ENCODE results near the gene NUP210L. TPM values are rescaled to one million over a fixed set of nuclear protein-coding genes. Genes with fewer than 3 reads are reported as not detected.
A peak's percentile ranks its signal among the peaks of the same experiment; 100 is the strongest.

The NUP210L gene
- total and polyA plus RNA-seq, 9 of the 15 experiments (the other 6 are each of a cell fraction or from before 2014, with no cell fraction given) = 0.01 to 0.04 TPM; not detected in 7

DNA sequence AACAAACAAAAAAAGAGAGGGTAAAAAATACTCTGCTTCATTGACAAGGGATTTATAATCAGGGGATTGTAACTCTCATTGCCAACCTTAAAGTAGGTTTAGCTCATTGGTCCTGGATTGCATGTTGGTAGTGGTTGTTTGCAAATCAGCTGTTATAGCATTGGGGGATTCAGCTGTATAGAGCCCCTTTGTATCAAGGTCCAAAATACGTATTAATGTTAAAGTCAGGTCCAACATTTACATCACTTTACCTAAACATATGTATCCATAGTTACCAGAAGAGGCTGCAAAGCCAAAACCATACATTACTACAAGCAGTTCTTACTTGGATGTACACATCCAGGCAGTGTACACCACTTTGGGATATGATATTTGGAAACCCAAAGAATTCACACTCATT lies 134.9 kb downstream of the NUP210L start:
- DNase-seq (ENCODE audit: extremely low read depth in 1 of 4, low spot score in 3 of 4) (no peak), ATAC-seq (no peak), FAIRE-seq (no peak)
- Histone ChIP-seq H3K27me3 (ENCODE audit: control insufficient read depth in 2 of 2, insufficient read depth in 2 of 2, low read length in 2 of 2) (peaks cover 0 to 2% of the 10 kb centered on the region in 2 experiments; a peak in 1 of 5 replicates), H3K4me1 (replicated peaks in 1 of 2; ENCODE audit: control insufficient read depth in 2 of 2, insufficient read depth in 2 of 2, low read length in 2 of 2) (peaks cover 0 to 5% of the 10 kb centered on the region in 2 experiments; a peak in 2 of 5 replicates), H3K9me3 (replicated peaks; ENCODE audit: control insufficient read depth, insufficient read depth, low read depth, low read length) (no peaks in the 10 kb centered on the region), H4K20me1 (replicated peaks; ENCODE audit: control insufficient read depth, insufficient read depth, low read length) (no peaks in the 10 kb centered on the region), H3K9me1 (ENCODE audit: control insufficient read depth, insufficient read depth, low read length) (no peaks in the 10 kb centered on the region), H3K9ac (ENCODE audit: insufficient read depth in 1 of 2, low read depth in 2 of 2, low read length in 2 of 2) (no peak overlapping the region), H3K4me2 (ENCODE audit: insufficient read depth, low read length) (no peak overlapping the region), H2AFZ (ENCODE audit: low read depth, low read length) (no peak overlapping the region), H3K4me3 (no peak overlapping the region), H3K36me3 (ENCODE audit: control insufficient read depth, insufficient read depth, low read length) (no peaks in the 10 kb centered on the region), H3K79me2 (ENCODE audit: control insufficient read depth, insufficient read depth, low read length) (no peaks in the 10 kb centered on the region), H3K27ac (ENCODE audit: extremely low read depth, low read depth, low read length) (no peak overlapping the region)
- no TSS peak for BruUV-seq (replicated peaks)
- POLR2A ChIA-PET = interaction anchor here (1.4 kb wide), 1 partner anchor 29 kb away, joined by 8 read pairs; the partner anchor contains the start of gene RPS27
- intact Hi-C loops (cut with micrococcal nuclease) = no loop called here
- in situ Hi-C loops (cut with MboI) = no loop called here
- 0% methylated on average over 1 of the region's 1 CpG for WGBS (ENCODE audit: insufficient coverage, low coverage, missing lambda C conversion rate)
- TF ChIP-seq, protein P1, sequence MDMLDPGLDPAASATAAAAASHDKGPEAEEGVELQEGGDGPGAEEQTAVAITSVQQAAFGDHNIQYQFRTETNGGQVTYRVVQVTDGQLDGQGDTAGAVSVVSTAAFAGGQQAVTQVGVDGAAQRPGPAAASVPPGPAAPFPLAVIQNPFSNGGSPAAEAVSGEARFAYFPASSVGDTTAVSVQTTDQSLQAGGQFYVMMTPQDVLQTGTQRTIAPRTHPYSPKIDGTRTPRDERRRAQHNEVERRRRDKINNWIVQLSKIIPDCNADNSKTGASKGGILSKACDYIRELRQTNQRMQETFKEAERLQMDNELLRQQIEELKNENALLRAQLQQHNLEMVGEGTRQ (CRISPR knock-in tag; IDR thresholded peaks at IDR 0.05) = no peak
- TF ChIP-seq SREBF2 (CRISPR knock-in tag; IDR thresholded peaks at IDR 0.05) (no peak), RFX1 (IDR thresholded peaks at IDR 0.05) (peak; percentile 18; the same call in 1 of the 2 replicates), BCL6 (CRISPR knock-in tag; IDR thresholded peaks at IDR 0.05) (no peak), MYNN (IDR thresholded peaks at IDR 0.05) (no peak), MYNN (CRISPR knock-in tag; IDR thresholded peaks at IDR 0.05) (no peak)
- CTCF ChIA-PET (ENCODE audit: low intra/inter-chr PET ratio) = no interaction called here

DNA sequence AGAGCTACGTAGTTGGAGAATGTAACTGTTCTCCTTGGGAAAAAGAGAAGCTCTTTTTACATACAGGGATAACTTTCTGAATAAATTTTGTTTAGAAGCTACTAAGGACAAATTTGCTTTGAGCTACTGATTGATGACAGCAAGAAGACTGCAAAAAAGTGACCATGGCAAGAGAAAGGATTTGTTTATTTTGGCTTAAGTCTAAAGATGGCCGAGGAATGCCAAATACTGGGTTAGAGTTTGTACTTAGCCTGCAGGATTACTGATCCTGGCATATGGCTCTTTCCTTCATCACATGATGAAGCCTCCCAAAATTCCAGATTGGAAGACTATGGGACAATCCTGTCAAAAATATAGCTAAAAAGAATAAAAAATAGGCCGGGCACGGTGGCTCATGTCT lies 135.6 kb downstream of the NUP210L start:
- H3K9me3 ChIP-seq (replicated peaks; ENCODE audit: control insufficient read depth, insufficient read depth, low read depth, low read length) = no peaks in the 10 kb centered on the region
- in situ Hi-C loops (cut with MboI) = no loop called here
- intact Hi-C loops (cut with micrococcal nuclease) = no loop called here

More for the DNA sequence above, 135.6 kb downstream of the NUP210L start:
- ChIA-PET CTCF (ENCODE audit: low intra/inter-chr PET ratio) (no interaction called here), POLR2A (interaction anchor here (0.7 to 1.5 kb wide), 4 partner anchors 20 to 159 kb away, joined by 3 to 8 read pairs (median 4); partner anchors contain the start of gene RPS27)
- DNase-seq (ENCODE audit: extremely low read depth in 1 of 4, low spot score in 3 of 4) (no peak), ATAC-seq (no peak), FAIRE-seq (no peak)
- H4K20me1 ChIP-seq (replicated peaks; ENCODE audit: control insufficient read depth, insufficient read depth, low read length) = no peaks in the 10 kb centered on the region
- H2AFZ ChIP-seq (ENCODE audit: low read depth, low read length) = no peak overlapping the region
- no TSS peak for BruUV-seq (replicated peaks)
- no peak overlapping the region for H3K27ac ChIP-seq (ENCODE audit: extremely low read depth, low read depth, low read length)
- no peak overlapping the region for H3K4me2 ChIP-seq (ENCODE audit: insufficient read depth, low read length)
- 3% methylated on average over 4 of the region's 4 CpGs for WGBS (ENCODE audit: insufficient coverage, low coverage, missing lambda C conversion rate)
- no peak overlapping the region for H3K9ac ChIP-seq (ENCODE audit: insufficient read depth in 1 of 2, low read depth in 2 of 2, low read length in 2 of 2)
- TF ChIP-seq, protein P2, sequence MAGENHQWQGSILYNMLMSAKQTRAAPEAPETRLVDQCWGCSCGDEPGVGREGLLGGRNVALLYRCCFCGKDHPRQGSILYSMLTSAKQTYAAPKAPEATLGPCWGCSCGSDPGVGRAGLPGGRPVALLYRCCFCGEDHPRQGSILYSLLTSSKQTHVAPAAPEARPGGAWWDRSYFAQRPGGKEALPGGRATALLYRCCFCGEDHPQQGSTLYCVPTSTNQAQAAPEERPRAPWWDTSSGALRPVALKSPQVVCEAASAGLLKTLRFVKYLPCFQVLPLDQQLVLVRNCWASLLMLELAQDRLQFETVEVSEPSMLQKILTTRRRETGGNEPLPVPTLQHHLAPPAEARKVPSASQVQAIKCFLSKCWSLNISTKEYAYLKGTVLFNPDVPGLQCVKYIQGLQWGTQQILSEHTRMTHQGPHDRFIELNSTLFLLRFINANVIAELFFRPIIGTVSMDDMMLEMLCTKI (IDR thresholded peaks at IDR 0.05; ENCODE audit: partially characterized antibody) = no peak
- no peaks in the 10 kb centered on the region for H3K9me1 ChIP-seq (ENCODE audit: control insufficient read depth, insufficient read depth, low read length)
- no peak overlapping the region for H3K4me3 ChIP-seq
- H3K79me2 ChIP-seq (ENCODE audit: control insufficient read depth, insufficient read depth, low read length) = no peaks in the 10 kb centered on the region
- H3K36me3 ChIP-seq (ENCODE audit: control insufficient read depth, insufficient read depth, low read length) = no peaks in the 10 kb centered on the region
- no peaks in the 10 kb centered on the region for H3K4me1 ChIP-seq (replicated peaks in 1 of 2; ENCODE audit: control insufficient read depth in 2 of 2, insufficient read depth in 2 of 2, low read length in 2 of 2)
- H3K27me3 ChIP-seq (ENCODE audit: control insufficient read depth in 2 of 2, insufficient read depth in 2 of 2, low read length in 2 of 2) = peaks cover 0 to 2% of the 10 kb centered on the region in 2 experiments; a peak in 1 of 5 replicates

Measured in K562 (cell line).